ENCODE measurements around the gene TXNL1. TPM values are rescaled to one million over a fixed set of nuclear protein-coding genes. Genes with fewer than 3 reads are reported as not detected.

Gene TXNL1
- total and polyA plus RNA-seq, 2 experiments from 2014 or later = 50.0 to 109 TPM

DNA sequence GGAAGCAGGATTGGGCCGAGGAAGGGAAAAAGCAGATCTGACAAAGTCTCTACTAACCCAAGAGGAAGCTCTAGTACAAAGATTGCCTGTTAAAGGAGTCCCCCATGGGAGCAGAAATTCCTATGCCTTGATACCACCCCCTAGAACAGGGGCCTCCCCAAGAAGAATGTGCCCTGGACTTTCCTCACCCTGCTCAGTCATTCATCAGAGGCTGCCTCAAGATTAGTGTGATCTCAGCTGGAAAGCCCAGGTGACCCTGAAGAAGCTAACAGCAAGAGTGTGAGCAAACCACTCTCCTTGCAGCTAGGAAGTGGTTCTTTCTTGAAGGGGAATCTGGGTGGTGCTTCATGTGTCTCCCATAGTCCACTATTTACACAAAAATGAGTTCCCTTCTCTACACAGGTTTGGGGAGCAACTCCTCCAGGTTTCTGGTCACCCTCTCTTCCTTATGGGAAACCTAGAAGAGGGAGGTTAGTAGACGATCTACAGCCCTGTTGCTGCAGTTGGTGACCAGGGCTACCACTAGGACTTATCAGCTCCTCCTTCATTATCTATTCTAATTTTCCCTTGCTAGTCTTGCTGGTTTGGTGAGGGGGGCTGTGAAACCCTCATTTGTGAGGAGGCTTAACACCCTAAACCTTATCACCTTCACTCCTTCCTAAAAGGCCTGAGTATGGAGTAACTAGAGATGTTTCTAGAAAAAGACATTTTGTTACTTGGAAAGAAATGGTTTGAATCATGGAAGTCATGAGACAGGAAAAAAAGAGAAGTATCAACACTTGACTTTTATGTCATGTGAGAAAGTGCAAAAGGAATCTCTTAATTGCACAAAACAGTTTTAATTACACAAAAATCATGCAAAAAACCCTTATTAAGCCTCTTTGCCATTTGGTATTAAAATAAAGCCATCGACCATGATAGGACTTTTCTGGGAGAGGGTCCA, 9.8 kb upstream of the TXNL1 start:
- peaks cover 20% of the 10 kb centered on the region for H3K79me2 ChIP-seq (ENCODE audit: insufficient read depth)
- no peak overlapping the region for H3K27ac ChIP-seq
- no peaks in the 10 kb centered on the region for H3K9me3 ChIP-seq (ENCODE audit: low read depth)
- no peak overlapping the region for H3K9ac ChIP-seq
- H3K4me2 ChIP-seq (ENCODE audit: unreplicated experiment) = no peak overlapping the region
- H4K20me1 ChIP-seq (ENCODE audit: insufficient read depth) = no peaks in the 10 kb centered on the region
- H3K4me1 ChIP-seq (ENCODE audit: insufficient read depth) = 0 out of 2 replicates have a peak, but pooled peaks cover 7% of the 10 kb centered on the region
- in situ Hi-C loops (cut with MboI) = no loop called here
- H3K36me3 ChIP-seq (ENCODE audit: low read depth) = no peaks in the 10 kb centered on the region
- TF ChIP-seq EZH2 (IDR thresholded peaks at IDR 0.05; ENCODE audit: insufficient read depth, poor library complexity, severe bottlenecking) (no peak), EZH2phosphoT487 (IDR thresholded peaks at IDR 0.05; ENCODE audit: insufficient read depth, low read depth) (no peak)
- no peaks in the 10 kb centered on the region for H3K9me2 ChIP-seq (ENCODE audit: insufficient read depth)
- WGBS, 2 experiments (ENCODE audit: low coverage in 1 of 2, low lambda C conversion rate in 2 of 2, missing lambda C conversion rate in 2 of 2) = 72 to 74% methylated on average over 3 of the region's 3 CpGs
- H3K27me3 ChIP-seq (replicated peaks; ENCODE audit: insufficient read depth) = no peaks in the 10 kb centered on the region
- no peak overlapping the region for H2AFZ ChIP-seq
- H3K4me3 ChIP-seq = no peak overlapping the region
- peaks cover 15% of the 10 kb centered on the region; the same call in 1 of the 2 replicates for H3F3A ChIP-seq (ENCODE audit: insufficient read depth)
- DNase-seq = no peak

- no peaks in the 10 kb centered on the region for H3K9me3 ChIP-seq (ENCODE audit: low read depth)
Observed at GRCh38 chr18:56647071-56647470, 8.7 kb upstream of the TXNL1 start.

DNA sequence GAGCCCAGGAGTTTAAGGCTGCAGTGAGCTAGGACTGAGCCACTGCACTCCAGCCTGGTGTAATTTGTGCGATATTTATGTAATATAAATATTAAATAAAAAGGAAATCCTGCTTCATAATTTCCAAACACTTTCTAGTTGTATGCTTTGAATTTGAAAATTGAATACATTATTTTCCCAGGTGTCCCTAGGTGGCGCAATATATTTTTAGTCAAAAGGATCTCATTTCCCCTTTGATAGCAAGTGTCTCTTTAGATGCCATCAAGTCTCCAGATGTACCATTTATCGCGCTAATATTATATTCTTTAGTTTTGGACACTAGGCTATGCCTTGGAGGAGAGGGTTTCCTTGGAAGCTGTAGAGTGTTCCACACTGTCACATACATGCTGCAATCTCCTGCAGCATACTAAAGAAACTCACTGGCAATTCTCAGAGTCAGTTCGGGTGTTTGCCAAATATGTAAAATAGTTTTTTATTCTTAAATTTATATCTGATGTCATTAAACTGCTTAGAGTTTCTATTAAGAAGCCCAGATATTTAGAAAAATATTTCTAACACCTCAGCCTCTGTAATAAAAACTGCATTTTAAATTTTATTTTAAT, 7.1 kb upstream of the TXNL1 start:
- no peaks in the 10 kb centered on the region for H3K9me3 ChIP-seq (ENCODE audit: low read depth)
- no peaks in the 10 kb centered on the region for H3K27me3 ChIP-seq (replicated peaks; ENCODE audit: insufficient read depth)
- in situ Hi-C loops (cut with MboI) = no loop called here
- H3K9me2 ChIP-seq (ENCODE audit: insufficient read depth) = no peaks in the 10 kb centered on the region
- no peaks in the 10 kb centered on the region for H3K36me3 ChIP-seq (ENCODE audit: low read depth)
- peaks cover 4% of the 10 kb centered on the region; the same call in 1 of the 2 replicates for H3F3A ChIP-seq (ENCODE audit: insufficient read depth)
- H3K4me3 ChIP-seq = no peak overlapping the region
- DNase-seq = peak; percentile 24
- no peaks in the 10 kb centered on the region for H3K4me1 ChIP-seq (ENCODE audit: insufficient read depth)
- 53 to 55% methylated on average over 5 of the region's 5 CpGs for WGBS, 2 experiments (ENCODE audit: low coverage in 1 of 2, low lambda C conversion rate in 2 of 2, missing lambda C conversion rate in 2 of 2)
- no peak for TF ChIP-seq EZH2phosphoT487 (IDR thresholded peaks at IDR 0.05; ENCODE audit: insufficient read depth, low read depth)
- TF ChIP-seq EZH2 (IDR thresholded peaks at IDR 0.05; ENCODE audit: insufficient read depth, poor library complexity, severe bottlenecking) = no peak
- H4K20me1 ChIP-seq (ENCODE audit: insufficient read depth) = no peaks in the 10 kb centered on the region
- H2AFZ ChIP-seq = no peak overlapping the region
- H3K4me2 ChIP-seq (ENCODE audit: unreplicated experiment) = no peak overlapping the region
- no peak overlapping the region for H3K9ac ChIP-seq
- no peak overlapping the region for H3K27ac ChIP-seq
- H3K79me2 ChIP-seq (ENCODE audit: insufficient read depth) = no peaks in the 10 kb centered on the region

More at GRCh38 chr18:56647071-56647470, 8.7 kb upstream of the TXNL1 start:
- Histone ChIP-seq H3K27me3 (replicated peaks; ENCODE audit: insufficient read depth) (no peaks in the 10 kb centered on the region), H2AFZ (no peak overlapping the region), H3K4me2 (ENCODE audit: unreplicated experiment) (no peak overlapping the region), H3F3A (ENCODE audit: insufficient read depth) (peaks cover 11% of the 10 kb centered on the region; the same call in 1 of the 2 replicates), H3K79me2 (ENCODE audit: insufficient read depth) (peaks cover 8% of the 10 kb centered on the region), H3K9me2 (ENCODE audit: insufficient read depth) (no peaks in the 10 kb centered on the region), H3K4me1 (ENCODE audit: insufficient read depth) (0 out of 2 replicates have a peak, but pooled peaks cover 3% of the 10 kb centered on the region), H3K36me3 (ENCODE audit: low read depth) (no peaks in the 10 kb centered on the region), H3K4me3 (no peak overlapping the region), H3K27ac (no peak overlapping the region), H3K9ac (no peak overlapping the region), H4K20me1 (ENCODE audit: insufficient read depth) (no peaks in the 10 kb centered on the region)
- TF ChIP-seq EZH2 (IDR thresholded peaks at IDR 0.05; ENCODE audit: insufficient read depth, poor library complexity, severe bottlenecking) (no peak), EZH2phosphoT487 (IDR thresholded peaks at IDR 0.05; ENCODE audit: insufficient read depth, low read depth) (no peak)
- DNase-seq = no peak
- in situ Hi-C loops (cut with MboI) = no loop called here

GRCh38 chr18:56643381-56643780, 5.0 kb upstream of the TXNL1 start:
- no peaks in the 10 kb centered on the region for H3K9me3 ChIP-seq (ENCODE audit: low read depth)
- H3K9me2 ChIP-seq (ENCODE audit: insufficient read depth) = no peaks in the 10 kb centered on the region
- peaks cover 7% of the 10 kb centered on the region; the same call in 1 of the 2 replicates for H3F3A ChIP-seq (ENCODE audit: insufficient read depth)
- H3K4me2 ChIP-seq (ENCODE audit: unreplicated experiment) = no peak overlapping the region
- H2AFZ ChIP-seq = no peak overlapping the region
- H3K79me2 ChIP-seq (ENCODE audit: insufficient read depth) = no peaks in the 10 kb centered on the region
- H3K27me3 ChIP-seq (replicated peaks; ENCODE audit: insufficient read depth) = no peaks in the 10 kb centered on the region
- H3K4me3 ChIP-seq = no peak overlapping the region
- 69 to 70% methylated on average over 3 of the region's 3 CpGs for WGBS, 2 experiments (ENCODE audit: low coverage in 1 of 2, low lambda C conversion rate in 2 of 2, missing lambda C conversion rate in 2 of 2)
- TF ChIP-seq EZH2phosphoT487 (IDR thresholded peaks at IDR 0.05; ENCODE audit: insufficient read depth, low read depth) (no peak), EZH2 (IDR thresholded peaks at IDR 0.05; ENCODE audit: insufficient read depth, poor library complexity, severe bottlenecking) (no peak)
- H4K20me1 ChIP-seq (ENCODE audit: insufficient read depth) = no peaks in the 10 kb centered on the region
- no peak overlapping the region for H3K9ac ChIP-seq
- no peaks in the 10 kb centered on the region for H3K36me3 ChIP-seq (ENCODE audit: low read depth)
- DNase-seq = no peak
- 0 out of 2 replicates have a peak, but pooled peaks cover 4% of the 10 kb centered on the region for H3K4me1 ChIP-seq (ENCODE audit: insufficient read depth)
- H3K27ac ChIP-seq = no peak overlapping the region
- in situ Hi-C loops (cut with MboI) = no loop called here
